Activated naive CD4-positive, alpha-beta T cell (primary cell): Measurements from ENCODE around the gene CAB39.

Source experiments
- DNase-seq, 4 experiments: peaks; one replicate each; lab custom pipeline; 2025; lab: John Stamatoyannopoulos, UW

Gene CAB39

DNA sequence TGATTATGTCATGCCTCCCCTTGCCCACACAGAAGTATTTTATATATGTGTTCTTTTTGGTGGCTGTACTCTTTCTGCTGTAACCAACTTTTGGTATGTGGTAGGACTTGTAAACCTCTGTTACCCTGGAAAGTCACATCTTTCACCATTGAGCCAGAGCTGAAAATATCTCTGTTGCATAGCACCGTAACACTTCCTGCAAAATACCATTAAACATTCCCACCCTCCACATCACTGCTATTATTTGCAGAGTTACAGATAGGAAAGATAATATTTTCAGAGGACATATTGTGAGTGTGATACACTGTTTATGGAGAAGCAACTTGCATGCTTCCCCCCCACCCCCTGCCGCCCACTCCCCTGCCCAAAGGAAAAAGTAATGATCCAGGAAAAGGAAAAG, 44.8 kb downstream of the CAB39 start:
- DNase-seq, result no peak

DNA sequence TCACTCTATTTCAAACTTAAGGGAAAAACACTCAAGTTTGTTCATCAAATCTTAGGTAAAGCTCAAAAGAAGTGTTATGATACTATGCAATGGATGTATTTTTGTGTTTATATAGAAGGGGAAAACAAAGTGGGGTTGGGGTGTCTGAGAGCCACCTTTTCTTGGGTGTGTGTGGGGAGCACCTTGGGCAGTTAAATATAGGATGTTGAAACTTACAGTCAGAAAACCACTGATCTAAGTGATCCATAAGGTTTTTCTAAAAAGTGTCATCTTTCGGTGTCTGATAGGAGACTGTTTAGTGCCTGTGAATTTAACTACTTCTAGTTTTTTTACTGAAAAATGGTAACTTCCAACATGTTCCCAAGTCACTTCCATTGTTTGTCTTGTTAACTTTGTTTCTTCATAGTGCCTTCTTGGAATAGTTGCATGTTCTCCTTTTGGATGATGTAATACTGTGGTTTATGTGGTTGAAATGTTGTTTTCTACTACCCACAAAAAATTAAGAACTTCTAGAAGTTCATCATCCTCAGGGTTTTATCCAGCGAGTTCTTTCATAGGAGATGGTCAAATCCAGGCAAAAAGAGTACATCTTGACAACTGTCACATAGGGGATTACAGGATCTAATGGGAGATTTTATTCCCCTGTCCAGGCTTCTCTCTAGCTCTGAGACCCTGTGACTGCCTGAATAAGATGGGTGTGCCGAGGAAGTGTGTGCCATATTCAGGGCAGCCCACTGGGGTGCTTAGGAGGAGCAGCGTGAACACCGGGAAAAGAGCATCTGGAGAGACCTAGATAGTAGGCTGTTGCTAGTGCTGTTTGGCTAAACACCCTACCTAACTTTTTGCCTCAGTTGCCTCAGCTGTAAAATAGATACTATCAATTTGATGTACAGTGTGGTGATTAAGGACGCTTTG, 46.2 kb downstream of the CAB39 start:
- DNase-seq, result no peak

DNA sequence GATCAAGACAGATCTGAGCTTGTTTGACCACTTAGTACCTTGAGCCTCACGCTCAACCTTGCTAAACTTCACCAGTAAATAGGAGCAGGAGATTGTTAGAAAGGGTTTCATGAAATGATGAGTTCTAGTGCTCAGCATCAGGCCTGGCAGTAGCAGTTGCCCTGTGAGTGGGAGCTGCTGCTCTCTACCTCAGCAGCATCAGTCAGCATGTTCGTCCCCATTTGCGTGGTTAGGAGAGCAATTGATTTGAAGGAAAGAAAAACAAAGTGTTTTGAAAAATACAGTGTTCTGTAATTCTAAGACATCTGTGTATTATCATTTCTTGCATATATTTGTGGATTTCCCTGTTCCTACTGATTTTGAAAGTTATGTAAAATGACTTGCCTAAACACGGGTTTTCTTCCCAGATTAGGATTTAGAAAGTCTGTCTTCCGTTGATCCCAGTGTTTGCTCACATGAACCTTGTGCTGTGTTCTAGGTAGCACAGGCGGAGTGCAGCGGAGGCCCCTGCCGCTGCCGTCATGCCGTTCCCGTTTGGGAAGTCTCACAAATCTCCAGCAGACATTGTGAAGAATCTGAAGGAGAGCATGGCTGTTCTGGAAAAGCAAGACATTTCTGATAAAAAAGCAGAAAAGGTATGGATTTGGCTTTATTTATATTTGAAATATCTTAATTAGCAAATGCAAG, 47.0 kb downstream of the CAB39 start:
- no peak for DNase-seq

DNA sequence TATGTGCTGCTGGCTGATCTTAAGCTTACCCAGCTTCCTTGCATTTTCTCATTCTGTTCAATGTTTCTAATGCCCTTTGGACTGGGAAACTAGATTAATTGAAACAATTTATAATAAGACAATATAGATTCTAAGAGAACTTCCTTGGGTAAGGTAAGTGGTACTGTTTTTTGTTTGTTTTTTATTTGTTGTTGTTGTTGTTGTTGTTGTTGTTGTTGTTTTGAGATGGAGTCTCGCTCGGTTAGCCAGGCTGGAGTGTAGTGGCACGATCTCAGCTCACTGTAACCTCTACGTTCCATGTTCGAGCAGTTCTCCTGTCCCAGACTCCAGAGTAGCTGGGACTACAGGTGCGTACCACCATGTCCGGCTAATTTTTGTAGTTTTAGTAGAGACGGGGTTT, 49.1 kb downstream of the CAB39 start:
- no peak for DNase-seq

DNA sequence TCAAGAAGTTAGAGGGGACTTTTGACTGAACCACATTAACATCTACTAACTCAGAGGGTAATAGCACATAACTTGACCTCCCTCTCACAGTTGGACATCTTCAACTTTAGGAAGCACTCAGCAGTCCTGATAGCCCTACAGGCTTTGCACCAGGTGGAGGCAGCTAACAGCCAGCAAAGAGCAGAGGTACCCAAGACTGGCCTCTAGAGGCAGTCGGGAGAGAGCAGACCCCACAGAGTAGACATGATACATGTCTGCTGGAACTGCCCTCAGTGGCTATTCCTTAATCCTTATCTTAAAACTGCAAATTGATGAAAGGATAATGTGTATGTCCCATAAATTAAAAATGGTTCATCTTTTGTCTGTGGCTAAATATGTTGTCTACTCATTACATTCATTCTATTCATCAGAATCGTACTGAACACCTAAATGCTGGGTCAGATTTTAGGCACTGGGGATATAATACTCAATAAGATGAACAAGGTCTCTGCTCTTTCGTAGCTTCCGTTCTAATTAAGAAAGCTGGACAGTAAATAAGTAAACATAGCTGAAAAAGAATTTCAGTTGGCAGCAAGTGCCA, 49.8 kb downstream of the CAB39 start:
- DNase-seq, result no peak

DNA sequence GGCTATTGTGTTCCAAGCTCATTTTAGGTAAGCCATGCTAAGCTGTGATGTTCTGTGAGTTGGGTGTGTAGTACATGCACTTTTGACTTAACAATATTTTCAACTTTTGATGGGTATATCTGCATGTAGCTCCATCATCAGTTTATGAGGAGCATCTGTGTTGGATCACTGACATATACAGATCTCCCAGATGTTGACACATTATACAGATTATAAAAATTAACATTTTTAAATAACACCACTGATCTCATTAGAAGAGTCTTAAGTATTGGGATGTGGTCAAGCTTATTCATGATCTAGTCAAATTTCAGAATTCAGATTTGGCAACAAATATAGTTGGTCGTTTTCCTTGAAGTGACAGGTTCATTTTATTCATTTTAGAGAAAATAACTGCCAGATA, 51.7 kb downstream of the CAB39 start:
- DNase-seq, result no peak

DNA sequence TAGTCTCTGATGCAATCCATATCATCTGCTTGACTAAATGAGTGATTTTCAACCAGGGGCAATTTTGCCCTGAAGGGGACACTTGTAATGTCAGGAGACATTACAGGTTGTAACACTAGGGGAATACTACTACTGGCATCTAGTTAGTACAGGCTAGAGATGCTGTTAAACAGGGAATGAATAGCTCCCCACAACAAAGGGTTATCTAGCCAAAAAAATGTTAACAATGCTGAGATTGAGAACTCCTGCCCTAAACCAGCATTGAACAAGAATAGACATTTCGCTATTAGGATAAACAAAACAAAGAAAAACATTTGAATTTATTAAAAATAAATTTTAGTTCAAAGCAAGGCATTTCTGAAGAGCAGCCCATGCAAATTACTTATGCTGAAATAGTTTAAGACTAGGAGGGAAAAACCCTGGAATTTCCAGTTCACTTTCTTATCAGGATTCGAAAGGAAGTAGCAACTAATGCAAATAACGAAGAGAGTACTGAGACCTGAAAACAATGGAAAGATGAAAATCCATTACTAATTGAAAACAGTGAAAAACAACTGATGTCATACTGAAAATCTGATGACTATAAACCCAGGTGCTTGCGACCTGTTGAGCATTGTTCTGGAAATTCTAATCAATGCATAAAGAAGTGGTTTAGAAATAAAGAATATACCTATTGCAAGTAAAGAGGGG, 53.1 kb downstream of the CAB39 start:
- DNase-seq, result no peak

DNA sequence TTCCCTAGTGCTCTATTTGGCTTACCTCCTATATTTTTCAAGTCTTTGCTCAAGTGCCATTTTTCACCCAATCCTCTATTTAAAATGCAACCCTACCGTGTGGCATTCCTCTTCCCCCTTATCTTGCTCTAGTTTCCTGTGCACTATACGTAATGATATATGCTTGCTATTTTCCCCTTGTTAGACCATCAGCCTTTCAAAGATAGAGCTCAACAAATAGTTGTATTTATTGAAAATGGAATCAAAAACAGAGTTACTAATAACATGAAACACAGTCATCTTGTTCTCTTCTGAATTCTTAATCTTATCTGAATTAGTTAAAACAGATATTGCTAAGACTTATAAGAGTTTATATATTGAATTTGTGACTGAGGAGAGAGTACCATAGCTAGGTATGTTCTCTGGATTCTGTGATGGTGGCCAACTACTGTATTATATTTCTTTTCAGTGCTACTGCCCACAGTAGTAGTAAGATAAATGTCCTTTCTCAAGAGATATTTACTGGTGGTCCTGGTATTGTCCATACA, 55.3 kb downstream of the CAB39 start:
- DNase-seq, result no peak

DNA sequence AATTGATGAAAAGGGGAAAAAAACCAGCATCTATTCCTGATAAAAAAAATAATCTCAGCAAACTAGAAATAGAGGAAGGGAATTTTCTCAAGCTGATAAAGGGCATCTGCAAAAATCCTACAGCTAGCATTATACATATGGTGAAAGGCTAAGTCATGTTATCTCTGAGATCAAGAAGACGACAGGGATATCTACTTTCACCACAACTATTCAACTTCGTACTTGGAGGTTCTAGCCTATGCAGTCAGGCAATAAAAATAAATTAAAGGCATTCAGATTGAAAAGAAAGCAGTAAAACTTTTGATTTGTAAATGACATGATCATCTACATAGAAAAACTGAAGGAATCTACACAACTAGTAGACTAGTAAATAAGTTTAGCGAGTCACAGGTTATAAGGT, 58.2 kb downstream of the CAB39 start:
- DNase-seq, result no peak

DNA sequence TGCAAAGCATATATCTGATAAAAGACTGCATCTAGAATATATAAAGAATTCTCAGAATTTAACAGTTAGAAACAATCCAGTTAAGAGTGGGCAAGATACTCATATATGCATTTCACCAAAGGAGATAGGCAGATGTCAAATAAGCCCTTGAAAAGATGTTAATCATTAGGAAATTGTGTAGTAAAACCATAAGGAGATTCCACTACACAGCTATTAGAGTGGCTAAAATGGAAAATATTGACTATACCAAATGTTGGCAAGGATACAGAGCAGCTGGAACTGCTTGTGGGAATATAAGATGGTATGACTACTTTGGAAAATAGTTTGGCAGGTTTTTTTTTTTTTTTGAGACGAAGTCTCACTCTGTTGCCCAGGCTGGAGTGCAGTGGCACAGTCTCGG, 59.5 kb downstream of the CAB39 start:
- DNase-seq, result no peak

DNA sequence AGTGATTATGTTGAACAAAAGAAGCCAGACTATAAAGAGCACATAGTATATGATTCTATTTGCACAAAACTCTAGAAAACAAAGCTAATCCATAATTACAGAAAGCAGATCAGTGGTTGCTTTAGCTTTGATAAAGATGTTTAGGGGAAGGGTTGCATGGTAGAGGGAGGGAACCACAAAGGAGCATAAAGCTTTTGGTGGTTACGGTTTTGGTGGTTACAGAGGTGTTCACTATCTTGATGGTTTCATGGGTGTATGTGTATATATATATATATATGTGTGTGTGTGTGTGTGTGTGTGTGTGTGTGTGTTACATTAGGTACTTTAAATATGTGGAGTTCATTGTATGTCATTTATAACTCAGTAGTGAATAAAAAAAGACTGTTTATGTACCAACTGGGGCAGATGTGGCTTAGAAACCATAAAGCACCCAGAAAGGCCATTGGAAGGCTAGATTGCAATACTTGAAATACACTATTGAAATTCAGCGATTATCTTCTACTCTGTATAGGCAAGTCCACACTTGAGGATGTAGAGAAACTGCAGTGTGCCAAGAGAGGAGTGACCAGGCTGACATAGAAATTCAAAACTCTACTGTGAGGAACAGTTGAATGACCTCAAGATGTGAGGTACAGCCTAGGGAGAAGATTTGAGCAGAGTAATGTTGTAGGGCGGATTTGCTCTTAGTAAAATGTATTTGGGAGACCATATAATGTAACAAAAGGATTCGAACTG, 60.6 kb downstream of the CAB39 start:
- DNase-seq, result no peak

DNA sequence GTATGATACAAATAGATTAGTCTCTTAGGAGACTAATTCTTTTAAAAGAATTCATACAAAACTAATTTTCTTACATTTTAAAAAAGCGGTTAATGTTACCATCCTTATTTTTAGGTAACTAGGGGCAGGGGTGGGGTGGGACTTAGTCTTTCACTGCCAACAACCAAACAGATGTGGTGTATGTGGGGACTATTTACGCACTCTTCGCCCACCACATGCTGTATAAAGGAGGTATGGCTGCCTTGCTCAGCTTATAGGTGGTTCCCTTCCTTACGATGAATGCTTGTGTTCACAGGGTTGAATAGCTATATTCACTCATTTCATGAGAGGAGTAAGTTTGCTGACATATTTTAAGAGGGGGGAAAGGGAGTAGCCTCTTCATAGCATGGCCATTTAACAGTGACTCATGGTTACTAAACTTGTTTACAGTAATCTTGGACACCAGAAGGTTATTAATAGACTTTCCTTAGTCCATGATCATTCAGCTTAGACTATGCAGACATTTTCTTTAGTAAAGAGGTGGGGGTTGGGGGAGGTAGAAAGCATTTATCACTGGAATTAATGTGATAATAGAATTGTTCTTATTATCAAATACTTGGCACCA, 61.8 kb downstream of the CAB39 start:
- no peak for DNase-seq

DNA sequence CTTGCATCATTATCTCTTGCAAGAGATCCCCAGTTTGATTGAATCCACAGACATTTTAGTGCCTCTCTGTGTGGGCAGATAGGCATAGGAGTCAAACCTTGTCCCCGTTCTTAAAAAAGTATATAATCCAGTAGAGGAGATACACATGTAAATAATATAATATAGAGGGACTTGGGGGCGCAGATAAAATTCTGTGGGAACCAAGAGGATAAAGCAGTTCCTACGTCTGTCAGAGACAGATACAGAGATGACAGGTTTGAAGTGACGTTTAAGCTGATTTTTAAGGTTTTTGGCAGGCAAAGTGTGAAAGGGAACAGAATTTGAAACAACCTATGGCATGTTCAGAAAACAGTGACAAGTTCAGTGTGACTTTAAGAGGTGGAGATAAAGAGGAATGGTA, 63.1 kb downstream of the CAB39 start:
- DNase-seq, result no peak

DNA sequence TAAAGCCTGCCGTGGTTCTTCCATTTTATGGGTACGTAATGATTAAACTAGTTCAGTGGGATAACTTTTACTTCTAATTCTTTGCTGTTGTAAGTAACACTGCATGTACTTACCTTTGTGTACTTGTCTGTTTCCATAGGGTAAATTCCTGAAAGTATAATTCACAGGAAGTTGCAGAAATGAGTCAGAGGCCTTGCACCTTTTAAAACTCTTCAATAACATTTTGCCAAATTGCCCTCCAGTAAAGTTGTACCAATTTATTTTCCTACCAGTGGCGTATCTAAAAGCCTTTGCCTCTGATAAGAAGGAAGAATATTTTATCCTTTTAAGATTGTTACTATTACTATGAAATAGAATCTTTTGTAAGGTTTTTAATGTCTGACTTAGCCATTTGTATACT, 65.1 kb downstream of the CAB39 start:
- no peak for DNase-seq

DNA sequence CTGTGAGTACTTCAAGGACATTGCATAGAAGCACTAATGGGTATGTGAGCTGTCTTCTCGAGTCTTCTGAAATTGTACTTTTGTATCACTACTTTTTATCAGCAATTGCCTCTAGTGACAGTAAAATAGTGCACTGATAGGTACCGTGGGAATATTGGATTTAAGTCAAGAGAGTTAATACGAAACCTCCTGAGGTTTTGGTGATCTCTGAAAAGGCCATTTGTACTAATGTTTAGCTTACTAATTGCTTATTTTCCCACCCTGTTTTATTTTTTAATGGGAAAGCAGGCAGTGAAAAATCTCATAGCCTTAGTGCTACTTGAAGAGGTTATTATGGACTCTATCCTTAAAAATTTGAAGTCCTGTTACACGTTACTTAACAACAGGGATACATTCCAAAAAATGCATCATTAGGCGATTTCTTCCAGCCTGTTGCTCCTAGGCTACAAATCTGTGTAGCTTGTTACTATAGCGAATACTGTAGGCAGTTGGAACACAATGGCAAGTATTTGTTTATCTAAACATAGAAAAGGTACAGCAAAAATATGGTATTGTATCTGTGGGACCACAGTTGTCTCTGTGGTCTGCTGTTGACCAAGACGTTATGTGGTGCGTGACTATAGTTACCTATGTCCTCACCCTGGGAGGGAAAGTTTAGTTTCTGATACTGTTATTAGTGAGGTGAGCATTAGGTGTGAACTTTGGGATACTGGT, 65.9 kb downstream of the CAB39 start:
- DNase-seq, result no peak

DNA sequence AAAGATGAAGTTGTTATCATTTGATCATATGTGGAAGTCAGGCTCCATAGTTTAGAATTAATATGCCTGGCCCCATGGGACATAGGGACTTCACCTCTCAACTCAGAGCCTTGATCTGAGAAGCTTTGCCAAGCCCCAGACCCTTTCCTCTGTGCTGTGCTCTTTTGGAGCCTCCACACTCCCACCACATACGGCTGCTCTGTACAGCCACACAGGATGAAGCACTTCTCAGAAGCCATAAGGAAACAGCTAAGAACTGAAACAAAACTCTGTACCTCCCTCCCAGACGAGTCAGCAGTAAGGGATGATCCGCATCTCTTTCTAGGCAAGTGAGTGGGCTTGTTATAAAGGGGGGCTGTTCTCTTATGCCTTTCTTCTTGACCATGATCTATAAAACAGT, 66.5 kb downstream of the CAB39 start:
- no peak for DNase-seq

DNA sequence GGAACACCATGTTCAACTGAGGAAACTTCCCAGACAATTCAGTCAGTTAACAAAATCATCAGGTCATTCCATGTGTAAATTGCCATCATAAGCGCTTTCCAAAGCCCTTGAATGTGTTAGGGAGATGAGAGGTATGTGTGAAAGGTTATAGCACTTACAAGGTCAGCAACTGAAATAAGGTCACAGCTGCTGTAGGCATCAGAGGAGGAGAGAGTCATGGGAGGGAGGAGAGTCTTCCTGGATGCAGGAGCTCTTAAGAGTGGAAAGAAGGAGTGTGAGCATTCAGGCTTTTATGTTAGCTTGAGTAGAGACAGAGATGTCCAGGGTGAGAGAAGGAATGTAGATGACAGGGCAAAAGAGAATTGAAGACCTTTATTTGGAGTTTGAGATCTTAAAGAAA, 67.0 kb downstream of the CAB39 start:
- DNase-seq, result no peak

DNA sequence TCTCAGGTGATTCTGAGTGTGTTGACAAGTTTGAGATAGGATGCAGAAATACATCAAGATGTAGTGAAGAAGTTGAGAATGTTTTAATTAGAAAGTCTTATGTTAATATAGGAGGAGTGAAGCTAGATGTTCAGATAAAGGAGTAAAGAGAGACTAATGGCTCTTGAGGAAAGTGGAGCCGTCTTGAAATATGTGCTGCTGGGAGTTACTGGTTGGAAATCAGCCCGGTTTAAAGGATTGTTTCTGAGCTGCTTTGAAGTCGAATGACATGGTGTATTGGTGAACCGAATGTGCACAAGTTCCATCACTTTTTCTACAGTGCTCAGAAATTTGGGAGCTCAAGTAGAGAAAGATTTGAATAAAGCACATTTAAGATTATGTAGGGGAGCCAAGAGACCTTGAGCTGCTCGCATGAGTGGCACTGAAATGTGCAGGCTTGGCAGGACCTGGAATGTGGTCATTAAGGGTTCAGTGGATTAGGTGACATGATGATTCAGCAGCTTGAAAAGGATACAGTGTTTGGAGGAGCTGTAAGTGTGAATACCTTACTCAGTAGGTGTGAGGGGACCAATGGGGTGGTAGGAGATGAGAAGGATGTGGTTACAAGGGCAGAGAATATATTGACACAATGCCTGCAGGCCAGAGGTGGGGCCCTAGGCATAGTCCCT, 68.6 kb downstream of the CAB39 start:
- DNase-seq, result no peak

DNA sequence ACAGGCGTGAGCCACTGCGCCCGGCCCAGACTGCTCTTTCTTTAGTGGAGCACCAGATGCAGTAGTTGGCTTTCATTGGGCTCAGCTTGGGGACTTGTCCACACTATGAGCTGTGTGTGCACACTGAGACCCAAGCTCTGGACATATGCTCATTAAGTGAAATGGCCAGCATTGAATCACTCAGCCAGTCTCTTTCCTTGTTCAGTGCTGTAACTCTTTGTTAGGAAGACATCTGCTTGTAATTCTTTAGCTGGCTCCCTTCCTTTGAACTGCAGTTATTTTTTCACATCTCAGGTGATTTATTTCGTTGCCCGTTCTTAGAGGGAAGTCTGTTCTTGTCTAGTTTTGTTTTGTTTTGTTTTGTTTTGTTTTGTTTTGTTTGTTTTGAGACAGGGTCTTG, 70.5 kb downstream of the CAB39 start:
- no peak for DNase-seq

DNA sequence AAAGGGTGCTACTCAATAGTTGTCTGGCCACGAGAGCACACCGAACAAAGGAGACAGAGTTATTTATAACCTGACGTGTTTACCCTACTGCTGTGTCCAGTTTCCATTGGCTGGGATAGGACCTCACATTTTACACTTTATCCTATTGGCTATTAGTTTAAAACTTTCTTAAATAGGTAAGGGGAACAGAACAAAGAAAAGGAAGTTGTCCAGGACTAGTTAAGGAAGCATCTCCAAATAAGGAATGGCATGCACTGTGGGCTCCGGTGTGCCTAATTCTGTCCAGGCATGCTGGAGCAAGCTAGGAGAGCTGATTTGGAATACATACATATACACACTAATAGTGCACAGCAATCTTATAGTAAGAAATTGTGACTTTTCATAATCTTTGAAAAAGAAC, 72.2 kb downstream of the CAB39 start:
- DNase-seq, result no peak
